Superior temporal gyrus (tissue), 1 donor: ENCODE measurements around the gene MYO1G.
"Not testable (repeated sequence)": the region's sequence is repeated elsewhere in the genome, so short reads cannot be mapped to it uniquely, and the experiment has no call there.

Source experiments
- DNase-seq: peaks from one replicate; pipeline ENCODE4 v3.0.0-alpha.2; 2016; ENCODE audit errors: extremely low spot score

MYO1G gene

DNA sequence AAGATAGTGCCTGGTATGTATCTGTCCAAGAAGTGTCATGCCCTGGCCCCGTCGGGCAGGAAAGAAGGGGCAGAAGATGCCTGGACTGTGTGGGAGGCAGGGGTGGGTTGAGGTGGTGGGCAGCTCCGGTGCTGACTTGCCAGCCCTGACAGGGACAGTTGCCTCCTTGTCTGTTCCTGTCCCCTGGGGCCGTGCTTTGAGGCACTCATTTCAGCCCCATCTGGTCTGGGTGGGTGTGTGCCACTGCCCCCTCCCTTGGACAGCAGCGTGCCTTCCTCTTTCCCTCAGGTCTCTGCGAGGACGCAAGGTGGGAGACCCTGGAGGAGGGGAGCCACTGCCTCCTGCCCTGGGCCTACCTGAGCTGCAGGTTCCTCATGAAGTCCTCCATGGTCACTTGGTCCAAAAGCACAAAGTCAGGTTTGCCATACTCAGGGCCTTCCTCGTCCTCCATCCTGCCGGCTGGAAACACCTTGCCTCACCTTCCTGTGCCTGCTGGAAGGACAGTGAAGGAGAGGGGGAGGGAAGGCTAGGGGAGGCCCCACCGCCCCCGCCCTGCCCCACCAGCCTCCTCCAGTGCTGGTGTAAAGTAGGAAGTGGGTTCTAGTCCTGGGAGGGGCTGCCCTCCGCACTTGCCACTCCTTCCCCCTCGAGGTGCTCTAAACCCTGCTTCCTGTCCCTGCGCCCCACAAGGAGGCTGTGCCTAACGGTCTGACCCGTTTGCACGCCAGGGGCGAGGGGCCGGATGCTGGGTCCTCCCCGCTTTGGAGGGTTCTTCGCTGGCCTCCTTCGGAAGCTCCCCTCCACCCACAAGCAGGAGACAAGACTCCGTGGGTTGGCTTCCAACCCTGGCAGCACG lies at the start of gene MYO1G:
Gene MYO1G, minus strand, starts transcription at position 505 of the 856 bp plus-strand sequence. Its CDS starts 54 bp downstream, at position 451.
- DNase-seq, result no peak

GRCh38 chr7:45028138-45028919 lies 49.5 kb upstream of the MYO1G start:
- no peak for DNase-seq

- DNase-seq, result no peak
Measured at GRCh38 chr7:45027774-45028114, 48.9 kb upstream of the MYO1G start.

DNA sequence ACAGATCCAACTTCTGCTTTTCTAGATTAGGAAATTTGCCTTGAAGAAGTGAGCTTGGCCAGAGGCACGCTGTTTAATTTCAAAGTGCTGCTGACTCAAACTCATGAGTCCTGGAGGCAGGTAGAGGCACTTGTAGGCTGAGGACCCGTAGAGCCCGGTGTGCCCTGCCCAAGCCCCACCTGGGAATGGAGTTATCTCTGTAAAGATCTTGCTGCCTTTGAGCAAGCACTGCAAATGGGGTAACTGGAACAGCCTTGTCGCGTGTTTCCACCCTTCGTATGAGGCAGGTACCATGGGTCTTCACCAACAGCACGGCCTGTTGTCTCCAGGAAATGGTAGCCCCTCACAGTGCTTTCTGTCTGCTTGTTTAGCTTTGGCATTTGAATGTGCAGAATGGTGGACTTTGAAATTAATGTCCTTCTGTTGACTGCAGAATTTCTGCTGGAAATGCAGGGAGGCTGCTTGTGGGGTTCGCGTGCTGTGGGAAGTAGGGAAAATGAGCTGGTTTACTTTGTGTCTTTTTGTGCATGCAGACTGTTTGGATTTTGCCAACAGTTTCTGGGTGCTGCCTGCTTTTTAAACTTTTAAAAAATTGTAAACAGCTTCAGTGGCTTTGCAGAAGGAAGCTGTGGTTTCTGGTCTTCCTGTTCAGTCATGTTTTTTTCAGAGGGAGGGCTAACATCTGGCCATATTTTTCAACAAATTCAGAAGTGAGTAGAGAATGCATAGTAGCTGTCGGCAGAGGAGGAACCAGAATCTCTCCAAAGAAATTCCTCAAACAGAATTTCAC lies 48.4 kb upstream of the MYO1G start:
- DNase-seq, result no peak

DNA sequence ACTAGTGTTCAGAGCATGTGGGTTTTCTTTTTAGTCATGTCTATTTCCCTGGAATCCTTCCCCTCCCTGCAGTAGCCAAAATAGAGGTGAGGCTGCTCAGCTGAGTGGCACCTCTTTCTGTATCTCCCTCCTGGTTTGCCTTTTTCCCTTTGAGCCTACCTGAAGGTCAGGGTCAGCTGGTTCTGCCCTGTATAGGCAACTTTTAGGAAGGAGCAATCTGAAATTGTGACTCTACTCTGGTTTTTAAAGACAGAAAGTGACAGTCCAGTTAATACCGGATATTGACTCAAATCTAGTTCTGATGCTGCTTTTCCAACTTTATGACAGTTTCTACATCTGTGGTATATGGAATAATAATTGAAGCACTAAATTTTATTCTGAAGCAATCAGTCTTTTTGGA lies 47.2 kb upstream of the MYO1G start:
- DNase-seq, result no peak

GRCh38 chr7:45025473-45025872 lies 46.7 kb upstream of the MYO1G start:
- not testable (repeated sequence) for DNase-seq

GRCh38 chr7:45024126-45024744 lies 45.4 kb upstream of the MYO1G start:
- no peak for DNase-seq

DNA sequence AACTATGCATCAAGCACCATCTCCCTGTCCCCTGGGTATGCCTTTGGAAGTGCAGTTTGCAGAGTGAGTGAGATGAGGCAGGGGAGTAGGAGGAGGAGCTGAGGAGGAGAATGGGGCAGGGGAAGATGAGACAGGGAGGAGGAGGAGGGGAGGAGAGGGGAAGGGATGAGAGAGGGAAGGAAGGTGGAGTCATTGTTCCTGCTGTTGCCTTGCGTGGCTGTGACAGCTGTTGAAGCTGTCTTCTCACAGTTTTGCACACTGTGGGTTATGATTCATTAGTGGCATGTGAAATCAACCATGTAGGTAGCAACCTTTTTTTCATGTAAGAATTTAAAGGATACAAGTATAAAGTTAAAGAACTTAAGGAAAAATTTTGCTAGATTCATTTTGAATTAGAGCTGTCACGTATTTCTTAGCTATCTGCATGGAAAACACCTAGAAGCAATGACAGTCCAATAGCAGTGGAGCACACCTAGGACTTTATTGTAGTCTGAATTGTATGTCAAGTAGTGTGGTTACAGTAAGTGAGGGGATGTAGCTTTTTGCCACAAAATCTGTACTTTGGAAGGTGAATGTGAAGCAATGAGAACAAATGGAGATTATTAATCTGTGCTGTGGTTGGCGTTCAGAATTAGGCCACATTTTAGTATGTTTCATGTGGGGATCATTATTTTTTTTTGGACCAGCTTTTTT lies 42.9 kb upstream of the MYO1G start:
- no peak for DNase-seq

DNA sequence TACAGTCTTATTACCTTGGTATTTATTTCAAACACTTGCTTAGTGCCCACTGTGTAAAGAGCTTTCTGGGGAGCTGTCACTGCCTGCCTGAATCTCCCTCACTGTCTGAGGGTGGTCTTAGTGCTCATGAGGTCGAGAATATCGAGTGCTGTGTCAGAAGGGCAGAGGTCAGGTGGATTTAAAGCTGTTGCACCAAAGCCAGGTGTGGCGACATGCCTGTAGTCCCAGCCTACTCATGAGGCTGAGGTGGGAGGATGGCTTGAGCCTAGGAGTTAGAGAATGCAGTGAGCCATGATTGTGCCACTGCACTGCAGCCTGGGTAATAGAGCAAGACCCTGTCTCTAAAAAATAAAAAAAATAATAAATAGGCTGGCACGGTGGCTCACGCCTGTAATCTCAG lies 42.1 kb upstream of the MYO1G start:
- DNase-seq, result no peak

DNA sequence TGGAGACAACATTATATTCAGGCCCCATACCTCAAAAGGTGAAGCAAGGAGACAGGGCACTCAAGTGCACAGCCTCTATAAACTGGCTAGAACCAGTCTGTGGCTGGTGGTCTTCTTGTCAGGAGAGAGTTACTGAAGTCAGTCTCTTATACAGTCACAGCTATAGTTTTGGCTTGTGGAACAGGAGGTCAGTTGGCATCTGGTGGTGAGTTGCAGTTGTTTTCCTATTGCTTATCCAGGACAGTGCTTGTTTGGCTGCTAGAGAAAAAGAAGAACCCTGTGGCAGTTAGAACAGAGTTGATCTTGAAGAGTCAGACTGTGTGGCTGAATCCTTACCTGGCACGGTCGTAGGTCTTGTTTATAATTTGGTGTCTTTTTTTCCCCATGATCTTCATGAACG lies 38.4 kb upstream of the MYO1G start:
- no peak for DNase-seq

GRCh38 chr7:45015313-45015712 lies 36.5 kb upstream of the MYO1G start:
- DNase-seq, result no peak

DNA sequence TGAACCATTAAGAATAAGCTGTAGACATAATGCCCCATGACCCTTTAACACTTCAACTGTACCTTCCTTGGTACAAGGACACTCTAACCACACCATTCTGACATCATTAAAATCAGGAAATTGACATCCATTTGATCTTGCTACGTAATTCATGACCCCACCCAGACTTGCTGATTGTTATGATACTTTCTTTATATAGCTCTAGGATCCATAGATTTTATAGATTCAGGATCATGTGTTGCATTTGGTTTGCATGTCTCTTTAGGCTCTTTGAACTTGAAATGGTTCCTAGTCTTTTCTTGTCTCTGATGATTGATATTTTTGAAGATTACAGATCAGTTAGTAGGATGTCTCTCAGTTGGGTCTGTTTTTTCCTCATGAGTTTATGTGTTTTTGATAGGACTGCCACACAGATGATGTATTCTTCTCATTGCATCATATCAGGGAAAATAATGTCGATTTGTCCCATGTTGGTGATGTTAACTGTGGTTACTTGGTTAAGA lies 34.7 kb upstream of the MYO1G start:
- no peak for DNase-seq

GRCh38 chr7:45007571-45008328 lies 28.9 kb upstream of the MYO1G start:
- no peak for DNase-seq

DNA sequence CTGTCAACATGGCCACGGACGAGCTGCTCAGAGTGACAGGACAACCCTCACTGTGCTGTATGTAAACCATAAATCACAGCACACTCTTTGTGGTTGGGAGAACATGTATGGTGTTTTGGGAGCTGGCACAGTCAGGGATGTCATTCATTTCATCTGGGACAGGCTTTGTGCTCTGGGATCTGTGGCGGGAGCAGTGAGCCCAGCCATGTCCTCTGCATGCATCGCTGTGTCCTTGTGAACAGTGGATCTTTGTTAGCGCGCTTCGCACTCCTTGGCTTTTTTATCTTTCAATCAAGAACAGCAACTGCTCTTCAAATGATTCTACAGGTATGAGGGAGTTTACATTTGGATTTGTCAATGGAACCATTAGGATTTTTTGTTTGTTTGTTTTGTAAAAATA lies 28.3 kb upstream of the MYO1G start:
- DNase-seq, result peak; percentile 69

- DNase-seq, result no peak
Measured at GRCh38 chr7:45003789-45004188, 25.0 kb upstream of the MYO1G start.

GRCh38 chr7:45001826-45002225 lies 23.0 kb upstream of the MYO1G start:
- DNase-seq, result no peak

DNA sequence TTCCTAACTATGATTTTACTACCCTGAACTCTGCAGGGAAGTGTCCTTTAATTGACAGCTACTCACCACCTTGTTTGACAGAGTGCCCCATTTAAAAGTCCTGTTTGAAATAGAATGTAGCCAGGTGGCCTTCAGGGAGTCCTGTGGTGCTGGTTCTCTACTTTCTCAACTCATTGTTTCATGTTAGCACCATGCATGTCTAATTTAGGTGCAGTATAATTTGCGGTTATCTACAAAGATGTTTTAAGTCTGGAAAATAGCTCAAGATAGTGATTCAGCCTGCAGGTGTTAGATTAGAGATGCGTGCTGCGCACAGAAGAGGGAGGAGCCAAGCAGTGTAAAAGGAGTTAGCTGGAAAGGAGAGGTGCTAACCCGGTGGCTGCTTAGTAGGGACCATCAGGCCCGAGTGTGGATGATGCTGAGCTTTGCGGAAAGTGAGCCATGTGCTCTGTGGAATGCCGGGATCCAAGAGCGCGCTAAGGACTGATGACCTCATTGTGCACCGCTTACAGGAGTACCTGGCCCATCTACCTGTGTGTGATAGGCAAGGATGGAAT lies 22.4 kb upstream of the MYO1G start:
- DNase-seq, result no peak

- peak; percentile 32 for DNase-seq
Measured at GRCh38 chr7:45000093-45001032, 21.5 kb upstream of the MYO1G start, which contains the start of gene CCM2. Gene CCM2, plus strand, starts transcription at chr7:45000201. Its CDS starts 133 bp downstream, at chr7:45000334.
